Endothelial cell of umbilical vein (primary cell): ENCODE results near the gene MAGI1. TPM values are rescaled to one million over a fixed set of nuclear protein-coding genes. Genes with fewer than 3 reads are reported as not detected.

Experiments
- BruUV-seq: library from RNA; stranded (reverse); fragments of 400-500 nt; replicated peaks from 2 replicates; lab custom pipeline; 2021; lab: Mats Ljungman, UMichigan
- CTCF ChIA-PET: fragments of 300-600, 350-600 bp; sonication (Branson Sonifier 250); formaldehyde crosslinking; loops from one replicate; lab custom pipeline; 2021; ENCODE audit warnings: antibody characterized with exemption, inconsistent platforms; lab: Charles Lee
- POLR2A ChIA-PET: fragments of 300-600, 350-600 bp; sonication (Branson Sonifier 250); formaldehyde crosslinking; loops from one replicate; lab custom pipeline; 2021; ENCODE audit warnings: antibody characterized with exemption, inconsistent platforms; lab: Charles Lee
- DNase-seq: peaks from one replicate; pipeline ENCODE4 v3.0.0-alpha.2; 2011; ENCODE audit warnings: low read depth, low spot score
- FAIRE-seq: peaks from 2 replicates; lab custom pipeline; 2011; peaks lifted over from hg19 to GRCh38; lab: Jason Lieb, UNC
- H2AFZ ChIP-seq: 2 replicates; pipeline ENCODE4 v1.6.0; 2012; ENCODE audit warnings: low read depth, low read length, control low read depth, inconsistent platforms
- H3K27ac ChIP-seq: 2 replicates; pipeline ENCODE4 v1.5.1; 2011; ENCODE audit warnings: low read depth, mild to moderate bottlenecking, control low read depth, low read length, moderate library complexity; ENCODE audit not compliant: insufficient read depth
- H3K27me3 ChIP-seq, 2 experiments: 2 replicates each; pipeline versions ENCODE4 v1.6.0 to v1.6.1; 2011; ENCODE audit warnings: low read length in 2 of 2, mixed read lengths in 1 of 2; ENCODE audit not compliant: control insufficient read depth in 2 of 2, insufficient read depth in 2 of 2
- H3K36me3 ChIP-seq, 2 experiments: 2 replicates in 1 of 2; 3 replicates in 1 of 2; pipeline ENCODE4 v1.5.1; 2011; ENCODE audit warnings: low read length in 2 of 2, mild to moderate bottlenecking in 1 of 2, moderate library complexity in 1 of 2; ENCODE audit not compliant: control insufficient read depth in 2 of 2, insufficient read depth in 2 of 2; ENCODE audit errors: extremely low read depth in 1 of 2
- H3K4me1 ChIP-seq: 3 replicates; pipeline ENCODE4 v1.5.1; 2011; ENCODE audit warnings: mild to moderate bottlenecking, low read length; ENCODE audit not compliant: control insufficient read depth, insufficient read depth; ENCODE audit errors: extremely low read depth
- H3K4me2 ChIP-seq: 2 replicates; pipeline ENCODE4 v1.6.1; 2011; ENCODE audit warnings: low read length, control low read depth, mixed read lengths; ENCODE audit not compliant: insufficient read depth
- H3K4me3 ChIP-seq, 3 experiments: fragments of 200-600 bp in 1 of 3; sonication (generic), shearing (Covaris generic) in 1 of 3; replicated peaks in 1 of 3; 2 replicates each; pipeline ENCODE4 v1.5.1; 2011 to 2016; ENCODE audit warnings: control low read depth in 3 of 3, low read length in 3 of 3, mild to moderate bottlenecking in 2 of 3, inconsistent platforms in 1 of 3, low read depth in 1 of 3, moderate library complexity in 1 of 3; ENCODE audit not compliant: insufficient read depth in 1 of 3
- H3K79me2 ChIP-seq: 2 replicates; pipeline ENCODE4 v1.6.0; 2012; ENCODE audit warnings: low read length, inconsistent platforms; ENCODE audit not compliant: control insufficient read depth, insufficient read depth
- H3K9ac ChIP-seq: replicated peaks from 2 replicates; pipeline ENCODE3; 2011; ENCODE audit warnings: low read length, control low read depth; ENCODE audit not compliant: insufficient read depth; ENCODE audit errors: extremely low read depth
- H3K9me1 ChIP-seq: replicated peaks from 3 replicates; pipeline ENCODE4 v1.6.0; 2011; ENCODE audit warnings: mild to moderate bottlenecking, low read length; ENCODE audit not compliant: control insufficient read depth, insufficient read depth; ENCODE audit errors: extremely low read depth
- H3K9me3 ChIP-seq: replicated peaks from 2 replicates; pipeline ENCODE4 v1.5.1; 2012; ENCODE audit warnings: low read length, inconsistent platforms; ENCODE audit not compliant: control insufficient read depth, insufficient read depth
- H4K20me1 ChIP-seq: replicated peaks from 2 replicates; pipeline ENCODE3; 2011; ENCODE audit warnings: mild to moderate bottlenecking, low read length; ENCODE audit not compliant: control insufficient read depth, insufficient read depth; ENCODE audit errors: extremely low read depth
- EZH2 ChIP-seq: IDR thresholded peaks from 2 replicates; pipeline ENCODE4 v1.6.1; 2012; ENCODE audit warnings: borderline replicate concordance, low read depth, mild to moderate bottlenecking, moderate library complexity, low read length, inconsistent platforms; ENCODE audit not compliant: severe bottlenecking
- FOS ChIP-seq: IDR thresholded peaks from 2 replicates; pipeline ENCODE4 v1.6.1; 2011; ENCODE audit warnings: mild to moderate bottlenecking, low read length, moderate library complexity, borderline replicate concordance; ENCODE audit not compliant: insufficient read depth
- GATA2 ChIP-seq: IDR thresholded peaks from 2 replicates; pipeline ENCODE4 v1.7.0; 2011; ENCODE audit warnings: low read depth, mild to moderate bottlenecking, moderate library complexity, mixed read lengths, low read length; ENCODE audit not compliant: insufficient read length, insufficient read depth
- JUN ChIP-seq: IDR thresholded peaks from 2 replicates; pipeline ENCODE4 v1.6.1; 2011; ENCODE audit warnings: borderline replicate concordance, low read depth; ENCODE audit not compliant: insufficient read length, insufficient read depth
- MAX ChIP-seq: IDR thresholded peaks from 2 replicates; pipeline ENCODE4 v1.6.1; 2011; ENCODE audit not compliant: insufficient read depth, insufficient read length
- MYC ChIP-seq: IDR thresholded peaks from one replicate; pipeline ENCODE4 v1.6.1; 2011; ENCODE audit warnings: mild to moderate bottlenecking, low read depth, low read length
- POLR2A ChIP-seq: IDR thresholded peaks from 2 replicates; pipeline ENCODE4 v1.6.1; 2012; ENCODE audit warnings: low read depth, mild to moderate bottlenecking, control low read depth, low read length
- POLR2AphosphoS5 ChIP-seq: IDR thresholded peaks from 2 replicates; pipeline ENCODE4 v1.6.1; 2012; ENCODE audit warnings: low read depth, mild to moderate bottlenecking, control low read depth, low read length, moderate library complexity; ENCODE audit not compliant: insufficient read depth
- dilution Hi-C: fragments of 300-500 bp; cut with MboI; formaldehyde crosslinking; loops from one replicate; pipeline ENCODE4 v1.15.0; 2019; ENCODE audit warnings: low sequenced_read_pairs; ENCODE audit not compliant: extremely low pct_ligation_motif_present
- intact Hi-C: fragments of 100-400 bp; cut with micrococcal nuclease; formaldehyde crosslinking; loops from one replicate; pipeline ENCODE4 v1.10.0; 2022
- polyA plus RNA-seq, 4 experiments: library from polyadenylated mRNA; depleted of rRNA in 3 of 4; stranded (reverse) in 3 of 4; unstranded in 1 of 4; fragments of >200 nt; gene quantifications; 2 replicates each; pipeline versions ENCODE4 v1.2.1 to v1.2.3, GENCODE V29; 2011 to 2012; ENCODE audit warnings: missing spikeins in 1 of 4
- total RNA-seq: library from RNA; stranded (reverse); gene quantifications from 2 replicates; pipeline ENCODE4 v1.2.3, GENCODE V29; 2021
- TF ChIP-seq, protein P1 (sequence below), 2 donors: IDR thresholded peaks; 1 replicate in 1 of 2; 2 replicates in 1 of 2; pipeline ENCODE4 v1.5.1; 2011; ENCODE audit warnings: low read length in 2 of 2, mild to moderate bottlenecking in 2 of 2, moderate library complexity in 2 of 2, control low read depth in 1 of 2, inconsistent platforms in 1 of 2, low read depth in 1 of 2; ENCODE audit not compliant: insufficient read depth in 1 of 2; ENCODE audit errors: extremely low read depth in 1 of 2

MAGI1 gene
- total and polyA plus RNA-seq, 2 donors (not counting 3 experiments of a cell fraction or from before 2014, with no cell fraction given), result 10.1 to 47.9 TPM

DNA sequence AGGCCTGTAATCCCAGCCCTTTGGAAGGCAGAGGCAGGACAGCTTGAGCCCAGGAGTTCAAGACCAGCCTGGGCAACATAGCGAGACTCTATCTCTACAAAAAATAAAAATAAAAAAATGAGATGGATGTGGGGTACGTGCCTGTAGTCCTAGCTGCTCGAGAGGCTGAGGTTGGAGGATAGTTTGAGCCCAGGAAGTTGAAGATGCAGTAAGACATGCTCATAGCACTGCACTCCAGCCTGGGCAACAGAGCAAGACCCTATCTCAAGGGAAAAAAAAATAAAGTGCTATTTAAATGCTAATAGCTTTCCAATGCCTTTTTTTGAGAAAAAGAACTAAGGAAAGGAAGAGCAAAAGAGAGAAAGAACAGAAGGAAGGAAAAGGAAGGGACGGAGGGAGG, 94.5 kb downstream of the MAGI1 start:
- Histone ChIP-seq H3K4me1 (peaks cover 31% of the 10 kb centered on the region), H4K20me1 (no peaks in the 10 kb centered on the region), H3K79me2 (no peaks in the 10 kb centered on the region), H3K4me3 (no peak overlapping the region), H2AFZ (no peak overlapping the region), H3K9ac (no peak overlapping the region), H3K27ac (no peak overlapping the region), H3K9me1 (no peaks in the 10 kb centered on the region), H3K4me2 (no peak overlapping the region), H3K36me3 (no peaks in the 10 kb centered on the region), H3K27me3 (no peaks in the 10 kb centered on the region), H3K9me3 (no peaks in the 10 kb centered on the region)
- no TSS peak for BruUV-seq
- FAIRE-seq (no peak), DNase-seq (no peak)
- ChIA-PET CTCF (interaction anchor here (1.3 kb wide), 1 partner anchor 9 kb away, joined by 5 read pairs; no protein-coding TSS in a partner anchor), POLR2A (no interaction called here)
- intact Hi-C loops (no loop called here), dilution Hi-C loops (no loop called here)
- TF ChIP-seq, protein P1, sequence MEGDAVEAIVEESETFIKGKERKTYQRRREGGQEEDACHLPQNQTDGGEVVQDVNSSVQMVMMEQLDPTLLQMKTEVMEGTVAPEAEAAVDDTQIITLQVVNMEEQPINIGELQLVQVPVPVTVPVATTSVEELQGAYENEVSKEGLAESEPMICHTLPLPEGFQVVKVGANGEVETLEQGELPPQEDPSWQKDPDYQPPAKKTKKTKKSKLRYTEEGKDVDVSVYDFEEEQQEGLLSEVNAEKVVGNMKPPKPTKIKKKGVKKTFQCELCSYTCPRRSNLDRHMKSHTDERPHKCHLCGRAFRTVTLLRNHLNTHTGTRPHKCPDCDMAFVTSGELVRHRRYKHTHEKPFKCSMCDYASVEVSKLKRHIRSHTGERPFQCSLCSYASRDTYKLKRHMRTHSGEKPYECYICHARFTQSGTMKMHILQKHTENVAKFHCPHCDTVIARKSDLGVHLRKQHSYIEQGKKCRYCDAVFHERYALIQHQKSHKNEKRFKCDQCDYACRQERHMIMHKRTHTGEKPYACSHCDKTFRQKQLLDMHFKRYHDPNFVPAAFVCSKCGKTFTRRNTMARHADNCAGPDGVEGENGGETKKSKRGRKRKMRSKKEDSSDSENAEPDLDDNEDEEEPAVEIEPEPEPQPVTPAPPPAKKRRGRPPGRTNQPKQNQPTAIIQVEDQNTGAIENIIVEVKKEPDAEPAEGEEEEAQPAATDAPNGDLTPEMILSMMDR (IDR thresholded peaks at IDR 0.05; ENCODE audit: extremely low read depth in 1 of 2, insufficient read depth in 1 of 2, low read depth in 1 of 2, low read length in 2 of 2), result no peak
- TF ChIP-seq MYC, result no peak
- TF ChIP-seq POLR2AphosphoS5, result no peak
- no peak for TF ChIP-seq EZH2
- no peak for TF ChIP-seq MAX
- TF ChIP-seq JUN, result no peak
- TF ChIP-seq GATA2, result no peak
- TF ChIP-seq POLR2A, result no peak
- TF ChIP-seq FOS, result no peak
